HL-60/S4 (cell line): ENCODE data around the gene EXPH5.

Experiments
- in situ Hi-C: fragments of 300-500 bp; cut with MboI; formaldehyde crosslinking; loops from 2 replicates; pipeline ENCODE4 v1.14.3; 2022; ENCODE audit warnings: low sequenced_read_pairs

Gene EXPH5

DNA sequence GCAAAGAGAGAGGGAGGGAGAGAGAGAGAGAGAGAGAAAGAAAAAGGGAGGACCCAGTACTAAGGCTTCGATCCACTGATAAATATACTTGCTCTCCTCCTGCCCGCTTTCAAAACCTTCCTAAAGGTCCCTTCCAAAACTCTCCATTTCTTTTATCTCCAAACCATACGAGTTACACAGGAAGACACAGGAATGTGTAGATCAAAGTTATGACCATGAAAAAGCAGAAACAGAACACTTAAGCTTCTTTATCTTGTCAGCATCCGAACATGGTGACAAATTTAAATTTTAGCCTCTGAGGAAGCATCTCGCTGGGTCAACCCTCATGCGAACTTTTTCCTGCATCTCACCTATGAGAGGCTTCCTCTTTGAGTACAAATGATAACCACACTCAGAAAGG, 66.2 kb downstream of the EXPH5 start:
- in situ Hi-C loops, result no loop called here

GRCh38 chr11:108525161-108525560, 68.4 kb downstream of the EXPH5 start:
- in situ Hi-C loops, result no loop called here

DNA sequence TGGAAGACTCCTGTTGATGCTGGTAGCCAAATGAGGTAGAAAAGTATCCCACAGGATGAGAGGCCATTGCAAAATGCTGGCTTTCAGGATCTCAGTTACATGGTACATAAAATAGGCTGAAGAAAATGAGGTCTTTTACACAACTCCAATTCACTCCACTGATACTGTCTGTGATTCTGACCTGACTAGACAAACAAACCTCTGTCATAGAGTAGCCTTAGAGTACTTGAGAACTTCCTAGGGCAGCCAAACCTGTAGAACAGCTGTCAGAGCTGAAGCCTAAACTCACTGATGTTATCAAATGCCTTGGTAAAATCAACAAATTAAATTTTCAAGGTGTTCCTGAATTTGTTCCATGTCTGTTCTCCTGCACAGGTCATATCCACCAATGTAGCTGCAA, 69.1 kb downstream of the EXPH5 start:
- in situ Hi-C loops, result no loop called here

GRCh38 chr11:108522318-108522717, 71.2 kb downstream of the EXPH5 start:
- in situ Hi-C loops, result no loop called here

- in situ Hi-C loops, result no loop called here
These were observed 75.0 kb downstream of the EXPH5 start for GRCh38 chr11:108518581-108518980.

DNA sequence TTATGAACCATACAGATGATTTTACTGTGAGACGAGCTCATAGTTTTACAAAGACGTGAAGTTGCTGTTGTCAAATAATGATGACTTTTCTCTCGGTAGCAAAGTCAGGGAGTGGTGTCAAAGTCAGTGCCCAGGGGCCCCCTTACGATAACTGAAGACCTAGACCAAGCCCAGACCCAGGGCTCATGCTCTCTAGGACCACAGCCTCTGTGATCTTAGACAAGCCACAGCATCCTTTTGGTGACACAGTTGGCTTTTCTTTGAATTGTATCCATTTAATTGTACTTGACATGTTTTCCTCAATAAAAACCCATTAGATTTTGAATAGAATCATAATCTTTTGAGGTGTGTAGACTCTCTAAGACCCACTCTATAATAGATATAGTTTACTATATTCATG, 77.4 kb downstream of the EXPH5 start:
- in situ Hi-C loops, result no loop called here

- in situ Hi-C loops, result no loop called here
These were observed 80.9 kb downstream of the EXPH5 start for GRCh38 chr11:108512708-108513107.

DNA sequence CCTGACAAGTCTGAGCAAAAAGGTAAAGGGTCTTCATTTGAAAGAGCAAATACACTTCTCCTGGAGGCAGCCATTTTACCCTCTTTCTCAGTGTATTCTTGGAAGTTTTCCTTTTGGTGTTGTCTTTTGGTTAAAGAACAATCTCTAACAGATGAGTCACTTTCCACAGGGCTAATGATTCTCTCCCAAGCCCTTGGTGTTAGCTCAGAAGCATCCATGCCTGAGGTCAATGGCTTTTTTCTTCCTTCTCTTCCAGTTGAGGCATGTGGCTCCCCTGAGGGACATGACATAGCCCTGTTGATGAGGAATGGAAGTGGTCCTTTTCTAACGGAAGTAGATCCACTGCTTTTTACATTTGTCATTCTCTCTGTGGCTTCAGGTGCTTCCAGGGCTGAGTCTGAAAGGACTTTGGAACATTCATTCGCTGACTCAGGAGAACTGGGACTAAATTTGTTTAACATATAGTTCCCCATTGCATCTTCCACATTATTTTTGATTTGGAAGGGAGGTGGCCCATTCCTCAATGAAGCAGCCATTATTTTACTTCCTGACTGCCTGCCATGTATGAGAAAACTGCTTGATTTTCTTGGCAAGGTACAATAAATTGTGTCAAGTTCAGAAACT, 81.6 kb downstream of the EXPH5 start:
- in situ Hi-C loops, result no loop called here

- in situ Hi-C loops, result no loop called here
These were observed 84.6 kb downstream of the EXPH5 start for GRCh38 chr11:108508653-108509593.

DNA sequence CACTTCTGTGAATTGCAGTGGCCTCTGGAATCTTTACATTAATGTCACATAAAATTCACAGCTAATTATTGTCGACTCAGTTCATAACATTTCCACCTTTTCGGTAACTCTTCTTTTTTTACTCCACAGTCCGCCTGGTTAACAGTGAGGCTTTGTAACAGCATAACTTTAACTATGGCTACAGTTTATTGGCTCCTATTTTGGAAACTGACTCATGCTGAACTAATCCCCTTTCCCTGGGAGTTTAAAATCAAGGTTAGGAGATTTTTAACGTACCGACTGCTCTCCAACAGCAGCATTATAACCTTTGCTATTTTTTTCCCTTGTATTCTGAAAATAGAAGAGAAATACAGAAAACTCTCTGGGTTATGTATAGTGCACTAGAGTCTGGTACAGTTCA, 92.2 kb downstream of the EXPH5 start:
- in situ Hi-C loops, result no loop called here

- in situ Hi-C loops, result no loop called here
These were observed 92.8 kb downstream of the EXPH5 start for GRCh38 chr11:108500721-108501120.

DNA sequence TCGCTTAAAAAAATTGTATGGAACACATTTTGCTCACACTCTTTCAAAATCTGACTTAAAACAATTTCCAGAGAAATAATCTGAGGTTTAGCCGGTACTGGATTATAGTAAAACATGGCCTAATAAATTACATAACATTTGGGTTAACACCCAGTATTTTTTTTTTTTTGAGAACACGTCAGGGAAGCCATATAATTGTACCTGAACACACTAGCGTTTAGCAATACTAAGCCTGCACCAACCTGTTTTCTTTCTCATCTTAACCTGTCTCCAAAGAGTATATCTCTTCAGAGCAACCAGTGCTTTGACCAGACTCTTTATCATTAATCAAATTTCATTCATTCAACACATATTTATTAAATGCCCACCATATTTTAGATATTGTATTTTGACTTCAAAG, 93.4 kb downstream of the EXPH5 start:
- in situ Hi-C loops, result no loop called here

- in situ Hi-C loops, result no loop called here
These were observed 94.7 kb downstream of the EXPH5 start for GRCh38 chr11:108498816-108499408.

DNA sequence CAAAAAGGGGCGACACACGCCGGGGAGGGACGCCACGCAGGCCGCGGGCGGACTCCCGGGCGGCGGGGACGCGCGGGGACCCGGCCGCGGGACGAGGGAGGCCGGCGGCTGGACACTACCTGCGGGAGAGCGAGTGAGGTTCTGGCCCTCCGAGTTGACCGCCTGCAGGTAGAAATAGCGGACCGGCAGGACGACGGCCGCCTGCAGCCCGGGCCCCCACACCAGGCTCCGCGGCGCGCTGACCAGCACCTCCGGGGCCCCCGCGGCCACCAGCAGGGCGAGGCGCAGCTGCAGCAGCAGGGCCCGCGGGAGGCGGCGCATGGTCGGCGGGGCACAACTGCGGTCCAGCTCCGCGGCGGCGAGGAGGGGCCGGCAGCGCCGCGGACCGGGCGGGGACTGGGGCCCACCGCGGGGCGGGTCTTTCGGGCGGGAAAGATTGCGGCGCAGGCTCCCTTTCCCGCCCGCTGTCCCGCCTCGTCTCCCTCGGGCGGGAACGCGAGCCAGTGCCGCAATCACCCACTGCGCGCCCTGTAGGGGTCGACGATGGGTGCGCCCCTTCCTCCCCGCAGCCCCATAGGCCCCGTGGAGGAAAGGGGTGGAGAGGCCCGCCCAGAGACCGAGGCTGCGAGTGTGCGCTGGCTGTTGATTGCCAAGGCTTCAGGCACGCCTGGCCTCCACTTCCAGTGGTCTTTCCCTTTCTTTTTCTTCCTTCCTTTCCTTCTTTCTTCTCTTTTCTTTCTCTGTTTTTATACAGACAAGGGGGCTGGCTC, 95.3 kb downstream of the EXPH5 start, which contains the start of gene POGLUT3:
Gene POGLUT3, minus strand, starts transcription at position 339 of the 770 bp plus-strand sequence. Its CDS starts 18 bp downstream, at position 321.
- in situ Hi-C loops, result no loop called here

DNA sequence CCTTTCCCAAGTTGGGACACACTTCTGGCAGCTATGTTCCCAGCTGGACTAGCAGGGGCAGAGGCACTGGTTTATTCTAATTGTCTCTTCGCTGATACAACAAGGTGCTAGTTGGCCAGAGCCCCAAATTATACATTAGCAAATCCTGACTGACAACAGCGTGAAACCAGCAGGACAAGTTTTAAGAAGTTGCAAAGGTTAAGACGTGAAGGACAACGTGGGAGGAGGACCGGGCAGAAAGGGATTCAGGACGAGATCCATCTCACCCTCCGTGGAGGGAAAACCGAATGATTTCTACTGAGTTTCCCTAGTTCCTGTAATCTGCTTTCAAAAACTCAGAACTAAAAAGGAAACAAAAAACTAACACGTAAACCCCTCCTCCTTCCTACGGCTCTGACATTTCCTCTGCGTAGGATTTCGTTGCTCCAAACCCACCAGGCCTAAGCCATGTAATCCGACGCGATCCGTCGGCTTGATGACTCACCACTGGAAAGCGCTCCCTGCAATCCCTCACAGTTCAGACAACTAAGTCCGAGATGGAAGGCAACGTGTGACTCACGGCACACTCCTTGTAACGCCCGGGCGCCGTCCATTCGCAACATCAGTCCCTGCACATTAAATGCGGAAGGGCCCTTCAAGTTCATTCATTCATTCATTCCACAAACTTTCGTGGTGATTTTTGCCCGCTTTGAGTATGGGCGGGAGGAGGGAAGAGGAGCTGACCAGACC, 96.1 kb downstream of the EXPH5 start:
- in situ Hi-C loops, result no loop called here

DNA sequence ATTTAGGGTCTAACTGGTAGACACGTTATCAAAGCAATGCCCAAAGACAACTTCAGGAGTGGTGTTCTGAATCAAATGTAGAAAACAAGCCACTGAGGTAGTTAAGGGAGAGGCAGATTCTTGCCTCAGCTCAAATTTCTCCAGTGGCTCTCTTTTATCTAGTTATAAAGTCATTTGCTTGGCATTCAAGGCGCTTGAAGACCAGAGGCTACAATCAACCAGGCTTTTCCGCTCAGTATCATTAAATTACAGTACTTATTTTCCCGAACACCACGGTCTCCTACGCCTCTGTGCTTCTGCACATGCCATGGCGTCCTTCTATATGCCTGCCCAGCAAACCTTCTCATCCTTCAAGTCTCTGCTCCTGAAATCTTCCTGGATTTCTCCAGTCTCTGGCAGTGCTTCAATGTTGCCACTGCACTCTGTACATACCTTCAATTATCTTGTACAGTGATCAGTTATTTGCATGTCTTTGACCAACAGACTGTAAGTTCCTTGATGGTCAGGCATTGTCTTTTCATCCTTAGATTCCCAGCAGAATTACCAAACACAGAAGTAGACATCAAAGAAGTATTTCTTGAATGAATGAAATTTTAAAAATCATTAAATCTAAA, 96.8 kb downstream of the EXPH5 start:
- in situ Hi-C loops, result no loop called here

DNA sequence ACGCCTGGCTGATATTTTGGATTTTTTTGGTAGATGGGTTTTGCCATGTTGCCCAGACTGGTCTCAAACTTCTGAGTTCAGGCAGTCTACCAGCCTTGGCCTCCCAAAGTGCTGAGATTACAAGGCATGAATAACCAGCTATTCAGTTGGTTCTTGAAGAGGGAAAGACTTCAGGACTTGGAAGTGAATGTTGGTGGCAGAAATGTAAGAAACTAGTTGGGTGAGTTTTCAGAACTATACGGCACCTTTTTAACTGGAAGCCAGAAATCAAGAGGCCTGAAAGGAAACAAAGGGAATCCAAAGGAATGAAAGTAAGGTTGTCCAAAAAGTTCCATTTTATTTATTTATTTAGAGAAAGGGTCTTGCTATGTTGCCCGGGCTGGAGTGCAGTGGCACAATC, 98.2 kb downstream of the EXPH5 start:
- in situ Hi-C loops, result no loop called here

DNA sequence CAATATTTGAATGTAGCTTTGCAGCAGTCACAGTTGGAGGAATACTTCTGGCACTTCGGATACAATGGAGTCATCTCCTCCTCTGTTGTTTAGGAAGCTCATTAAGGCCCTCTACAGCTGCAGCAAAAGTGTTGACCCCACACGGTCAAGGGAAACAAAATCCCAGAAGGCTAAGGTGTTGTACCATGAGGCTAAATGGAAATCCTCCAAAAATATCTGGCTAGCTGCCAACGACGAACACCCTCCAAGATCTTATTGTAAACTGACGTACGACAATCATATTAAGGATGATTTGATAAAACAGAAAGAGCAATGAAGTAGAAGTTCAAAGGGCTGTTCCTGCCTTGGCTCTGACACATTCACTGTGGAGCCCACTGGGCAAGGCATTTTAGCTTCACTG, 99.4 kb downstream of the EXPH5 start:
- in situ Hi-C loops, result no loop called here

DNA sequence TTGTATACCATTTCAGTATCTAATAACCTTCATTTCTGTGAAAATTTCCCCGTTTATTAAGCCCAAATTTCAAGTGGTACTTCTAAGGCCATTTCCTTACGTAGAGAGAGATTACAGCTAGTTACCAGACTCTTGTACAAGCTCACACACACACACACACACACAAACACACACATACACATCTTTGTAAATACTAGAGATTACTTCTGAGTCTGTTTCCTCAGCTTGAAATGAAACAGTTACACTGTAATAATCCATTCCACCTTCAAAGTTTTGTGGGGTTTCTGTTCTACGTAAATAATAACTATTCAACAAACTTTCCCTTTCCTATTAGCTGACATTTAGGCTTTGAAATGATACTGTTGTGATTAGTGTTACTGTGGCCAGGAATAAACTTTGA, 101.6 kb downstream of the EXPH5 start:
- in situ Hi-C loops, result no loop called here

GRCh38 chr11:108486828-108487227, 106.7 kb downstream of the EXPH5 start:
- in situ Hi-C loops, result no loop called here
